ENCODE measurements around the gene SEMA3G.

The SEMA3G gene

DNA sequence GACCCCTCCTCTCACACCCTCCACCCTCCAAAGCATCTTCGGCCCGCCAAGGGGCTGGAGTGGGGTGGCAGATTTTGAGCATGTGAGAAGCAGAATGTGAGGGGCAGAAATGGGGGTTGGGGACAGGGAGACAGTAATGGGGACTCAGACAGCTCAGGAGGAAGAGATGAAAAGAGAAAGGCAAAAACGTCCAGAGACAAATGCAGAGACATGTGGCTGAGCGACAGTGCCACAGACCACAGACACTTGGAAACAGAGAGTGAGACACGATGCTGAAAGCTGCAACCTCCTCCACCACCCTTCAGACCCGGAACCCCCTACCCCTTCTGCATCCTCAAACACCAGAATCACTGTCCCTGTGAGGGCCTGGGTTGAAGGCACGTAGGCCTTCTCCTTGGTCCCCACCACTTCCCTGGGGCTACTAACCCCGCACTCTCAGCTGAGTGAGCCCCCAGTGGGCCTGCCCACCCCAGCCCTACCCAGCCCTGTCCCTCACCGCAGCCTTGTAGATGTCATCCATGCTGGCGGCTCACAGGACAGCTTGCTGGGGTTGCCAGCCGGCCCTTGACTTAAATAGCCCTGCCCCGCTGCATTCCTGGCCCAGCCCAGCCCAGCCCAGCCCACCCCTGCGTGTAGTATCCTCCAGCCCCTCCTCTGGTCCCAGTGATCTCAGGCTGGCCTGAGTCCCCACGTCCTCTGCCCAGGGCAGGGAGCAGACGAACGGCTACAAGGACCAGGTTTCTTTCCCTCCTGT is 8.8 kb upstream of the SEMA3G start, which contains the start of gene TNNC1:
TNNC1 (minus strand) TSS at position 546 of the 754 bp plus-strand sequence; CDS start at position 520, 26 bp downstream.
- DNase-seq (ENCODE audit: low spot score): no peak

DNA sequence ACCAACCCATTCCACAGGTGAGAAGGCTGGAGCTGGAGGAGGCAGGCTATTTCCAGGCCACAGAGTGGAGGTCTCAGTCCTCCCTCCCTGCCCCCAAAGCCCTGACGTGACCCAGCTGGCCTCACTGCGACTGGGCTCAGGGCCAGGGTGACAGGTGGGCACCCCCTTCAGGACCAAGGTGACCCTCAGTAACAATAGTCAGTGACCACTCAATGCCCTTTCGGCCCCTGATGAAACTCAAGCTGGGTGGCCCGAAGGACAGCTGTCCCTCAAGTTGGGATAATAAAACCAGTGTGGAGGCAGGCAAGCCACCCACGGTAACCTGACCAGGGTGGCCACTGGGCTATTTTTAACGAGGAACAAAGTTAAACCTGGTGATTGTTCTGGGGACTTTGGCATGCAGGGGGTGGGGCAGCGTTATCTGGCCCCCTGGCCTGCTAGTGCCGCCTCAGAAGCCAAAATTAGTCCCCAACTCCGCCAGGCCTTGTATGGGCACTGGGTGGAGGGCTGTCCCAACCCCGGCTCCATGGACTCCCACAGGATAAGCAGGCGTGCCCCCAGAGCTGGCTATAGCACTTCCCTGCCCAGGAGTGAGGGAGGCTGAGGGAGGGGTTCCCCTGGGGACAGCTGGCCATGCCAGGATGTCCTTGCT is 7.8 kb upstream of the SEMA3G start:
- DNase-seq (ENCODE audit: low spot score): no peak

DNA sequence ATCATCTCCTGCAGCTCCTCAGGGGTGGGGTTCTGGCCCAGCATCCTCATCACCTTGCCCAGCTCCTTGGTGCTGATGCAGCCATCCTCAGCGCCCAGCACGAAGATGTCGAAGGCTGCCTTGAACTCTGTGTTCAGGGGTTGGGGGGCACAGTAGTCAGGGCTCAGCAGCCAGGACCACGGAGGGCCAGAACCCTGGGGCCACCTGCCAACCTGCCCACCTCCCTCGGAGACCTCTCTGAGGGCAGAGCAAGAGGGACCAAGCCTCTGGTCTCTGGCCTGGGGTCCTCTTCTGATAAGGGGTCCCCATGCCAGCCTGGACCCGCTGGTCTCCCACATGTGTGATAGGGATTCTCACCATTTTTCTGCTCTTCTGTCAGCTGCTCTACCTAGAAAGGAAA is 7.2 kb upstream of the SEMA3G start:
- no peak for DNase-seq (ENCODE audit: low spot score)

DNA sequence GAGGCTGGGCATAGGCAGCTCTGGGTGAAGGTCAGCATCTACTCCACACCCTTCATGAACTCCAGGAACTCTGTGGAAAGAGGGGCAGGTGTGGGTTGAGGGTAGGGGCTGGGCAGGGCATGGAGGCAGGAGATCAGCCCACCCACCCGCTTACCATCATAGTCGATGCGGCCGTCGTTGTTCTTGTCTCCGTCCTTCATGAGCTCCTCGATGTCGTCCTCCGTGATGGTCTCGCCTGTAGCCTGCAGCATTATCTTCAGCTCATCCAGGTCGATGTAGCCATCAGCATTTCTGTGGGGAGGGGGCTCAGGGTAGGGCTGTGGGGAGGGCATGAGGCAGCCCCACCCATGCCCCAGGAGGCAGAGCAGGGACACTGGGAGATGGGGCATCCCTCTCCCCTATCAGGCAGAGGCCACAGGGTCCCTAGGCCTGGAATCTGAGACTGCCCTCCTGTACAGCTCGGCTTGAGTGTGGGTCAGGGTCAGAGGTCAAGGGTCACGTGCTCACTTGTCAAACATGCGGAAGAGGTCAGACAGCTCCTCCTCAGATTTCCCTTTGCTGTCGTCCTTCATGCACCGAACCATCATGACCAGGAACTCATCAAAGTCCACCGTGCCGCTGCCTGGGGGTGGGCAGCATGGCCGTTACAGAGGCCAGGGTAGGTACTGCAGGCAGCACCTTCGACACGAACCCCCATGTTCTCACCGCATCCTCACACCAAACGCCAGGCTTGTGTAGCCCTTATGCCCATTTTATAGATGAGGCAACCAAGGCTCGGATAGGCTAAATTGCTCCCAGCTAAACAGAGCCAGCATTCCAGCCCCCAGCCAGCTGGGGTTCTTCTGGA is 6.6 kb upstream of the SEMA3G start:
- no peak for DNase-seq (ENCODE audit: low spot score)

DNA sequence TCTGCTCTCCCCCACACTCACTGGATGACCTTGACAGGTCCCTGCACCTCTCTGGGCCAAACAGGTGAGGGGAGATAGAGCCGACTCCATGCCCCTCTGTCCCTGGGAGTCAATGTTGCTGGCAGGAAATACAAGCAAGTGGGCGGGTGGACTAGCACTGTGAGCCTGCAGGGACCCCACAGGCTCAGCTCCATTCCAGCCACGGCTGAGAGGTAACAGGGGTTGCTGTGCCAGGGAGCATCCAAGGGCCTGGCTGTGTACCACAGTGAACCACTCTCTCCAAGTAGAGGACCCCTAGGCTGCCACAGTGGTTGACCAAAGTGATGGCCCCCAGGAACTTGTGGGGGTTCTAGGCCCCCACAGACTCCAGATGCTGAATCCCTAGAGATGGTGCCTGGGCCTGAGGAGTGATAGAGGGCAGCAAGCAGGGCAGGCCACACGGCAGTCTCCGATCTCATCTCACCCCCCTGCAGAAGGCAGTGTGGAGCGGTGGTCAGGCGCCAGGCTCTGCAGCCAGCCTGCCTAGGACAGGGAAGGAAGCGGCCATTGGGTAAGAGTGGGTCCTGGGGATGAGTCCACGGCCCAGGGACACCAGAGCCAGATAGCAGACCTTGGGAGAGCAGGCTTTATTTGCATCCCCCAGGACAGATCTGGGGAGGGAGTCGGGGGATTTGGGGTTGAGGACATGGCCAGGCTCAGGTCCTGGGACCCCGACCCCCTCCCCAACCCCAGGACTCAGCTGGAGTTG is 5.8 kb upstream of the SEMA3G start:
- no peak for DNase-seq (ENCODE audit: low spot score)

DNA sequence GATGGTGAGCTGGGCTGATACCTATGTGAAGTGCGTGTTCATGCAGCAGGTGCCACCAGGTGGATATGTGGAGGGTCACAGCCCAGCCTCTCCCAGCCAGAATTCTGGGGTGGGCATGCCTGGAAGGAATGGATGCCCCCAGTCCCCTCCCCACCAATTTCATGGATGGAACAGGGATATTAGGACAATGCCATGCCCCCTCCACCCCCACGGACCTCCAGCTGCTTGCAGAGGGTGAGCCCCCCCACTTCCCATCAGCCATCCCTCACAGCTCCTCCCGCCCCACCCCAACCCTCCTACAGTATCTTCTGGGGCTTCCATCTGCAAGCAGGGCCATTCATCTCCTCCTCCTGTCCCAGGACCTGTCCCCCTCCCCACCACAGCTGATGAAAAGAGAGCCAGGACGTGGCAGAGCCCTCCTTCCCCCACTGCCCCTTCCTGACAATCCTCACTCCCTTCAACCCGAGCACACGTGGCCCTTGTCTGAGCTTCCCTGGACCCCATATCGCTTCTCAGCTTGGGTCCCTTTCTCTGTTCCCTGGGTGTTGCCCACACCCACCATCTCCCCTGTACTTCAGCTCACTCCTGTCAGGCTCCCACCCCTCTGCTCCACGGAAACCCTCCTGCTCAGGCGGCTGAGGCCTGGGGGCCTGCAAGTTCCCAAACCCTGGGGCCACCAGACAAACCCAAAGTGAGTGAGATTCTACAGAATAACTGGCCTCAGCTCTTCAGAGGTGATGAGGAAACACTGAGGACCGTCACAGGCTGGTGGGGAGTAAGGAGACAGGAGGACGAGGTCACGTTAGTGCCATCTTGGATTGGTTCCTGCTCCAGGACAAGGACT is 2.8 kb upstream of the SEMA3G start:
- DNase-seq (ENCODE audit: low spot score): no peak

DNA sequence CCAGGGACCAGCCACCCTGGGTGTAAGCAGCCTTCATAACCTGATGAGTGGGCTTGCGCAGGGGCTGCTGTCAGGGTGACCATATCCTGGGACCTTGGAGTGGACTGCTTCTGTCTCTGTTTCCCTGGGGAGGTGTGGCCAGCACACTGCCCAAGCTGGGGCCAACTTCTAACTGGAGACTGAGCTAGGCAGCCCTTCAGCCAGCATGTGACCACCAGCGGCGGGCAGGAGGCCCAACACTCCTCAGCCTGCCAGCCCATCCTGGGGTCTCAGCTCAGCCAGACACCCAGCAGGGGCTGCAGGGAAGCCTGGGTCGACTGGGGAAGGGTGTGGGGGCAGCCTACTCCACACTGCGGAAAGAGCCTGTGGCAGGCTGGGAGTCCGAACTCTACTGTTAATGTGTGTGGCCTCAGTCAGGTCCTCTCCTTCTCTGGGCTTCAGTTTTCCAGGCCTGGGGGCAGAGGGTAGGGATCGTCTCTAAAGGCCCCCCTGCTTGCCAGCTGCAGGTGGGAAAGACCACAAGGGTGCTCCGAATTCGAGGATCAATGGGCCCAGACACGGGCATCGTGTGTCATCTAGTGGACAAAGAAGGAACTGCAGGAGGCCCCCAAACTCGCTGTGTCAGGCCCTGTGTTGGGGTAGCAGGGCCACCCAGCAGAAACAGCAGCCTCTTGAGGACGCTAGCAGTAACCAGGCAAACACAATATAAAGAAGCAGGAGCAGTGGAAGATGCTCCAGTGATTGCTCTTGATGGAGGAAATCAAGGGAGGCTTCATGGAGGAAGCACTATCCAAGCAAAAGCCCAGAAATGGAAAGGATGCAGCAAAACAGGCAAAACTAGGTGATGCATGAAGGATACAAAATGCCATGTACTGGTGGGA is 2.0 kb upstream of the SEMA3G start:
- peak; percentile 73 for DNase-seq (ENCODE audit: low spot score)

DNA sequence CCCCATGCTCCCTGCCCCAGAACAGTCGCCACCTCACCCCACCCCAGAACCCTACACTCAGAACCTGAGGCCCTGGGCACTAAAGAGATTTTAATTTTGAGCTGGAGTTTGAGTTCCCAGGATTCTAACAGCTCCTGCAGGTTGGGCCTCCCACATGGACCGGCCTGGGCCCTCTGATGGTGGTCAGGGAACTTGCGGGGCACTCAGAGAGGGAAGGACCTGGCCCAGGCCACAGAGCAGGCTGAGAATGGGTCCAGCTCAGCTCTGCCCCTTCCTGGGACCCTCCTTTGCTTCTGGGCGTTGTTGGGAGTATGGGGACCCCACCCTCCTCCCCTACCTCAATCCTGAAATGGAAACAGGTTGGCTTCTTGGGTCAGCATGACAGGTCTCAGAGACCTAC is 1.1 kb upstream of the SEMA3G start:
- no peak for DNase-seq (ENCODE audit: low spot score)

DNA sequence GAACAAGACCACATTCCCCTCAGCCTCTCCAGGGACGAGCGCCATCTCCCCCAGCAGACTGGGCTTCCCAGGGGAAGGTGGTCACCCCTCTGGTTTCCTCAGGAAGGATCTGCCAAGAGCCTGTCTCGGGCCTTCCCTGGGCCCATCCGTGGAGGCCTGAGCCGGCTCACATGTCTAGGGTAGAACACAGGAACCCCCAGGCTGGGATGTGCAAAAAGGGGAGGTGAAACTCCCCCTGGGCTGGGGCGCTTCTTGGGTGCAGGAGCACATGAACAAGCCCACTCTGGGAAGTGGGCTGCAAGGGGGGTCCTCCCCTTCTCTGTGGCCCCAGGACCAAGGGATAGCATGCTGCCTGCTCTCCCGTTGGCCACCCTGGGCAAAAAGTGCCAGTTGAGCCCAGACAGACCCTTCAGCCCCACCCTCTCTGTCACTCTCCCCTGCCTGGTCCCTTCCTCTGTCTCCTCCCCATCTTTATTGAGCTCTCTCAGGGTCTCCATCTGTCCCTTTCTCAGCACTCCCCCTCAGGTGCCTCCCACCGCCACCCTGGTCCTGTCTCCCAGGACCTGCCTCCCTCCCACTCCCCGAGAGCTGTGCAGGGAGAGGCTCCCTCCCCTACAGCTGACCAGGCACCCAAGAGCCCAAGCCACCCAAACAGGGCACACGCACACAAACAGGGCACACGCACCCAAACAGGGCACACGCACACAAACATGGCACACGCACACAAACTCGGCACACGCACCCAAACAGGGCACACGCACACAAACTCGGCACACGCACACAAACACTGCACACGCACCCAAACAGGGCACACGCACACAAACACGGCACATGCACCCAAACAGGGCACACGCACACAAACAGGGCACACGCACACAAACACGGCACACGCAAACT is 864 bp downstream of the SEMA3G start:
- no peak for DNase-seq (ENCODE audit: low spot score)

DNA sequence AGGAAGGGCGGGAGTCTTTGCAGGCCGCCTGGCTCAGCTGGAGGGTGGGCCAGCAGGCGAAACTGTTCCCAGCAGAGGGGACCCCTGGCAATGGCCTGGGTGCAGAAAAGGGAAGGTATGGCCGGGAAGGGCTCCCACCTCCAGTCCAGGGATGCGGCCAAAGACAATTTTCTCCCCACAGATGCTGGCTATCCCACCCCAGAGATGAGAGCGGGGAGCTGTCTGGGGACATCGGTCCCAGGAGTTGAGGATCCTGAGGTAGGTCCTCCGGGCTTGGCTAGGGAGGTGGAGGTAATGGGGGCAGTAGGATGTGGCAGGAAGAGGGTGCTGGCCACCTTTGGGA is 1.7 kb downstream of the SEMA3G start:
- DNase-seq (ENCODE audit: low spot score): no peak

DNA sequence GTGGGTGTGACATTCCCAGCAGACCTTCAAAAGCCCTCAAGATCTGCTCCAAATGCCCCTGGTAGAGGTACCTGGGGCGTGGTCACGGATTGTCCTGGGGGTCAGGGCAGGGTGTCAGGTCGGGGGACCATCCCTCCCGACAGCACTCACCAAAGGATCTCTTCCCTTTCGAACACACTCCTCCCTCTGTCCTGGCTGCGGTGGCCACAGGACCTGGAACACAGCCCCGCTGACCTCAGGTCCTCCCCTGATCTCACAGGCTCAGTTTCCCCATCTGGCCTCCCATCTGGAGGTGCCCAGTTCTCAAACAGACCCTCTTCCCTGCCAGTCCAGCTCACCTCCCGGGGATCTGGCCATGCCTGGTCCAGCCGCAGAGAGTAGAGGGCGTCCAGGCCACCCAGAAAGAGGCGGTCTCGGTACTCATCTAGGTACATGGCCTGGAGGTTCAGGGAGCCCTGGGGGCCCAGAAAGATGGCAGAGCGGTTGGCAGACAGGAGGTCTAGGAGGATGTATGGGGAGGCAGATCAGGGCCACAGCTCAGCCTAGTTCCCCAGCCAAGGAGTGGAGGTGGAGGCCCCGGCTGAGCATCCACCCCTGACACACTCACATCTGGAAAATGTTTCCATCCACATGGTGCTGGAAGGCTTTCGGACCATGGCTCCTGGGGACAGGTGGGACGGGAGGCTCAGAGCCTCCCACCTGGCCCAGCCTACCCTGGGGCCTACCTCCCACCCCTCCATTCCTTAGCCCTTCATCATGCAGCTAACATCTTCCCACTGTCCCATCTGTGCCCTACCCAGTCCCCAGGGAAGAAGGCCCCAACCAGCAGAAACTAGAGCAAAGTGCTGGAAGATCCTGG is 2.3 kb downstream of the SEMA3G start:
- DNase-seq (ENCODE audit: low spot score): no peak

DNA sequence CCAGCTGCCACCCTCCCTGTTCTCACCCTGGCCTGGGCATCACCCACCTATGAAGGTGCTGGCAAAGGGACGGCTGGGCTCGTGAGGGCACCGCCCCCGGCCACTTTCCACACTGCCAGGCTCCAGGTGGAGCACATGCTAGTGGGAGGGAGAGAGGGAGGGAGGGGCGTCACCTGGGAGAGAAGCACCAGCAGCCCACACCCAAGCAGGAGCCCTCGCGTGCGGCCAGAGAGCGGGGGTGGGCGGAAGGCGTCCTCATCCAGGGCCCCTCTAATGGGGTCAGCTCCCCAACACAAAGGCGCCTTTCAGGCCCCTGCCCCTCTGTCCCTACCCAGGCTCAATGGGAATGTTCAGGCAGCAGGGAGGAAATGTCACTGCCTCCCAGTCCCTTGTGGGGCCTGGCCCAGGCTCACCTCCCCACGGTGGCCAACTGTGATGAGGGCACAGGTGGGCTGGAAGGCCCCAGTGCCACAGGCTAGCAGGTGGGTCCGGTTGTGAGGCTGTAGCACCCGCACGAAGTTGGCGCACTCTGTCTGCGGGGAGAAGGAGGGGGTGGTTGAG is 3.1 kb downstream of the SEMA3G start:
- no peak for DNase-seq (ENCODE audit: low spot score)

DNA sequence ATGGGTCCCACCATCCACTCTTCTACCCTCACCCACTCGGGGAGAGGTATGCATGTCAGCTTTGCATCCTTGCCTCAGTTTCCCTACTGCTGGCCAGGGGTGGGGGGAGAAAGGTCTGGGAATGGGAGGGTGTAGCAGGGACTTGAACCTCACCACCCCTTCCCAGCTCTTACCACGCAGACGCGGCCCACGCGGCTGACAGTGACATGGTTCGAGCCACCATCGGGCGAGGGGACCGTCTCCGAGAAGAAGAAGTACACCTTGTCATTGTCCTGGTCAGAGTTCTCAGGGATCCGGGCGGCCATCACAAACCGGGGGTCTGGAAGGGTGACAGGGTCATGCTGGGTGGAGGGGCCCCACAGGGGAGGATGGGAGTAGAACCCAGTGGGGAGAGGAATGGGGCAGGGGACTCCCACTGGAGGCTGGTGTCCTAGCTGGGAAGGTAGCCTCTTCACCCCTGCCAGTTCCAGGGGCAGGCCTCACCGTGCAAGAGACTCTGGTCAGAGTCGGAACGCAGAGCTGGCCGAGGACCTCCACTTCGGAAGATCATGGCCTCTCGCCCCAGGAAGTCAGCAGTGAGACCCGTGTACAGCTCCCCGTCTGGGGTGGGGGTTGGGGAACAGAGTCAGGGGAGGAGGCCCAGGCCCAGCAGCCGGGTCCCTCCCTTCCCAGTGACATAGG is 3.7 kb downstream of the SEMA3G start:
- DNase-seq (ENCODE audit: low spot score): no peak

DNA sequence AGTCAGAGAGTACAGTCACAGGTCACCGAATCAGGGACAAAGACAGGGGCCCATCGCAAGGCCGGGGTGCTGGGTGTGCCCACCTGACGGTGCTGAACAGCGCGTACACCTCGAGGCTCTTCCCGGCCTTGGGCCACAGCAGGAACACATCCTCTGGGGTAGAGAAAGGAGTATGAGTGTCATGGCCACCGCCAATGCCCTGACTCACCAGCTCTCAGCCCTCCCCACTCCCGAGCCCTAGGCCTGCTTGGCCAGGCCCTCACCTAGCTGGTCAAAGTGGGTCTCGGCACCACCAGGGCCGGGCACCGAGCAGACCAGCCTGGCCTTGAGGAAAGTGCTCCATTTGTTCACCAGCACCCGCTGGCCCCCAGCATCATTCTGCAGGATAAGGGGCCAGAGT is 4.2 kb downstream of the SEMA3G start:
- no peak for DNase-seq (ENCODE audit: low spot score)

DNA sequence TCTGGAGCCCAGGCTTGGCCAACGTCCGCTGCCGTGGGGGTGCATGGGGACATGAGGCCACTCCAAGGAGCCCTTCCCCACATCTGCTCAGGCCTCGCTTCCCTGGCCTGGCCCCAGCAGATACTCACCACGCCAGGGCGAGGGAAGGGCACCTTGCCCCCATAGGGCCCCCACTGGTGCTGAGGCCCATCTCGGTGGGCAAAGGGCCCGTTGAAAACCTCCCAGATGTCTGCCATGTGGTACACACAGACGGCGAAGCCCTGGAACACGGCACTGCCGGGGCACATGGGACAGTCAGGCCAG is 4.7 kb downstream of the SEMA3G start:
- DNase-seq (ENCODE audit: low spot score): no peak

DNA sequence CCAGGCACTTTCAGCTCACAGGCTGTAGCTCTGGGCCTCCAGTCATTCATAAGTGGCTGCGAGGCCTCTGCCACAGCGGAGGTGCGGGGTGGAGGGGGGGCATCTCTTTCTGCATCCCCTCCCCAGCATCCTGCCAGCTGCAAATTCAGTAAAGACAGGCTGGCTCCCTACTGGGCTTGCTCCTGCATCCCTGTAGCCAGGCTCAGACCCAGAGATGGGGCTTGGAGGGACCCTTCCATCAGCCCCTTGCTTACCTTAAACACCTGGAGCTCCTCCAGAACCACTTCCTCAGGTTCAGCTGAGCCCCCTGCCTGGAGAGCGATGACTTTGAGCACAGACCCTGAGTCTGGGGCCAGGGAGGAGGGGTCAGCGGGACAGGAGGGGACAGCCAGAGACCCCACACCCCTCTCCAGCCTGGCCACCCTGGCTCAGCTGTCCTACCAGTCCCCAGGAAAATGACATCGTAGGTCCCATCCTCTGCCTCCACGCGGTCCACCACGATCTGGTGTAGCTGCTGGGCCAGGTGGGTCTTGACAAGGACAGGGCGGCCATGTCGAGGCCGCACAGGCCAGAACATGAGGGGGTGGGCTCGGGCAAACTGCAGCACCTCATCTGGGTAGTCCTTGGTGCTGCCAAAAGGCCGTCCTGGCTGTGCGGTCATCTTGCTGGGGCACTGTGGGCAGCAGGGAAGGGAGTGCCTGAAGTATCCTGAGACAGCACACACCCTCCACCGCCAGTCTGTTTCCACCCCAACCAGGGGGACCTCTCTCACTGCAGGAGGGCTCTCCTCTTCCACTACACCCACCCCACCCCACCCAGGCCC is 5.3 kb downstream of the SEMA3G start:
- DNase-seq (ENCODE audit: low spot score): no peak

Data from Ammon's horn (tissue), 1 donor.